Smooth muscle cell (in vitro differentiated cells): ENCODE data around the gene PACRGL. TPM values are rescaled to one million over a fixed set of nuclear protein-coding genes. Genes with fewer than 3 reads are reported as not detected.

Experiments
- DNase-seq: peaks from one replicate; lab custom pipeline; 2025; ENCODE audit not compliant: unreplicated experiment; lab: John Stamatoyannopoulos, UW
- H2AFZ ChIP-seq: fragments of 200-600 bp; sonication (generic); 2 replicates; pipeline ENCODE4 v1.6.0; 2016; ENCODE audit warnings: antibody characterized with exemption, low read depth, mild to moderate bottlenecking
- H3F3A ChIP-seq: fragments of 200-600 bp; sonication (generic); 2 replicates; pipeline ENCODE4 v1.6.0; 2017; ENCODE audit warnings: antibody characterized with exemption, low read depth
- H3K27ac ChIP-seq: fragments of 200-600 bp; sonication (generic); 2 replicates; pipeline ENCODE4 v1.5.1; 2016; ENCODE audit warnings: low read depth, mild to moderate bottlenecking
- H3K27me3 ChIP-seq: fragments of 200-600 bp; sonication (generic); 2 replicates; pipeline ENCODE4 v1.6.1; 2016; ENCODE audit warnings: low read depth, mild to moderate bottlenecking
- H3K36me3 ChIP-seq: fragments of 200-600 bp; sonication (generic); 2 replicates; pipeline ENCODE4 v1.5.1; 2016; ENCODE audit warnings: low read depth
- H3K4me1 ChIP-seq: fragments of 200-600 bp; sonication (generic); 2 replicates; pipeline ENCODE4 v1.5.1; 2016; ENCODE audit warnings: low read depth
- H3K4me2 ChIP-seq: fragments of 200-600 bp; sonication (generic); 2 replicates; pipeline ENCODE4 v1.6.0; 2016; ENCODE audit warnings: mild to moderate bottlenecking
- H3K4me3 ChIP-seq: fragments of 200-600 bp; sonication (generic); 2 replicates; pipeline ENCODE4 v1.5.1; 2016; ENCODE audit warnings: mild to moderate bottlenecking
- H3K79me2 ChIP-seq: fragments of 200-600 bp; sonication (generic); 2 replicates; pipeline ENCODE4 v1.6.0; 2016; ENCODE audit warnings: low read depth, mild to moderate bottlenecking
- H3K9ac ChIP-seq: fragments of 200-600 bp; sonication (generic); 2 replicates; pipeline ENCODE4 v1.6.0; 2016; ENCODE audit warnings: low read depth
- H3K9me3 ChIP-seq: fragments of 200-600 bp; sonication (generic); replicated peaks from 2 replicates; pipeline ENCODE4 v1.5.1; 2016; ENCODE audit warnings: low read depth
- H4K20me1 ChIP-seq: fragments of 200-600 bp; sonication (generic); 2 replicates; pipeline ENCODE4 v1.6.0; 2016; ENCODE audit warnings: low read depth
- WGBS: methylation state at CpG from one replicate; pipeline ENCODE4 v1.1.7; 2016; ENCODE audit warnings: low lambda C conversion rate; 5-methylcytosine and 5-hydroxymethylcytosine counted together
- polyA plus RNA-seq: library from polyadenylated mRNA; unstranded; fragments of >200 nt; fragmentation: Nextera tagmentation; extraction: Ambion mirVana; gene quantifications from 2 replicates; pipeline ENCODE4 v1.2.1, GENCODE V29; 2016
- total RNA-seq: library from RNA; depleted of rRNA; stranded (reverse); fragments of >200 nt; gene quantifications from 2 replicates; pipeline ENCODE4 v1.2.3, GENCODE V29; 2014
- TF ChIP-seq, protein P1 (sequence below): fragments of 200-600 bp; sonication (generic); IDR thresholded peaks from 2 replicates; pipeline ENCODE4 v1.5.1; 2017; ENCODE audit warnings: borderline replicate concordance, mild to moderate bottlenecking, antibody characterized with exemption; ENCODE audit not compliant: insufficient read depth, poor library complexity, severe bottlenecking

PACRGL gene
- total and polyA plus RNA-seq, 2 experiments from 2014 or later, result 9.1 to 19.9 TPM

DNA sequence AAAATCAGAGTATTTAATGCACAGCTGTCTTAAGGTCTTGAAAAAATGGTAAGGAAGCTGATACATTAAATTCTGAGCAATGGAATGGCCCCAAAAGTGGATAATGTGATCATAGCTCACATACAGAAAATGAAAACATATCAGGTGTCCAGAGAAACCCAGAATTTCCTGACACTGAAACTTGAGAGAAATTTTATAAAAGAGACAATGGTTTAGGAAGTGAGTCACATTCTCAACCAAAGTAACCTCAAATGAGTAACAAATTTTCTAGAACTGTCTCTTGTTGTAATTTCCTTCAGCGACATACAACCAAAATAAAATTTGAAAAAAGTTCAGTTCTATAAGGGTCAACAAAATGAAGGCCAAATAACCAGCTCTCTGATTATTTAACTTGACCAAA, 37.4 kb upstream of the PACRGL start:
- TF ChIP-seq, protein P1, sequence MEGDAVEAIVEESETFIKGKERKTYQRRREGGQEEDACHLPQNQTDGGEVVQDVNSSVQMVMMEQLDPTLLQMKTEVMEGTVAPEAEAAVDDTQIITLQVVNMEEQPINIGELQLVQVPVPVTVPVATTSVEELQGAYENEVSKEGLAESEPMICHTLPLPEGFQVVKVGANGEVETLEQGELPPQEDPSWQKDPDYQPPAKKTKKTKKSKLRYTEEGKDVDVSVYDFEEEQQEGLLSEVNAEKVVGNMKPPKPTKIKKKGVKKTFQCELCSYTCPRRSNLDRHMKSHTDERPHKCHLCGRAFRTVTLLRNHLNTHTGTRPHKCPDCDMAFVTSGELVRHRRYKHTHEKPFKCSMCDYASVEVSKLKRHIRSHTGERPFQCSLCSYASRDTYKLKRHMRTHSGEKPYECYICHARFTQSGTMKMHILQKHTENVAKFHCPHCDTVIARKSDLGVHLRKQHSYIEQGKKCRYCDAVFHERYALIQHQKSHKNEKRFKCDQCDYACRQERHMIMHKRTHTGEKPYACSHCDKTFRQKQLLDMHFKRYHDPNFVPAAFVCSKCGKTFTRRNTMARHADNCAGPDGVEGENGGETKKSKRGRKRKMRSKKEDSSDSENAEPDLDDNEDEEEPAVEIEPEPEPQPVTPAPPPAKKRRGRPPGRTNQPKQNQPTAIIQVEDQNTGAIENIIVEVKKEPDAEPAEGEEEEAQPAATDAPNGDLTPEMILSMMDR, result no peak
- H3K4me3 ChIP-seq, result no peak overlapping the region
- H2AFZ ChIP-seq, result no peak overlapping the region
- H3K9ac ChIP-seq, result no peak overlapping the region
- H3K4me2 ChIP-seq, result no peak overlapping the region
- DNase-seq, result no peak
- H3K9me3 ChIP-seq, result no peaks in the 10 kb centered on the region
- no peaks in the 10 kb centered on the region for H3K4me1 ChIP-seq
- no peaks in the 10 kb centered on the region for H4K20me1 ChIP-seq
- H3F3A ChIP-seq, result no peaks in the 10 kb centered on the region
- no peaks in the 10 kb centered on the region for H3K36me3 ChIP-seq
- H3K27ac ChIP-seq, result no peak overlapping the region
- WGBS, result 58% methylated on average over 1 of the region's 1 CpG
- H3K27me3 ChIP-seq, result no peaks in the 10 kb centered on the region
- H3K79me2 ChIP-seq, result no peaks in the 10 kb centered on the region

- H3K36me3 ChIP-seq, result no peaks in the 10 kb centered on the region
- no peak for DNase-seq
- no peaks in the 10 kb centered on the region for H3K79me2 ChIP-seq
- no peaks in the 10 kb centered on the region for H3K27me3 ChIP-seq
- no peak overlapping the region for H2AFZ ChIP-seq
- H3K9ac ChIP-seq, result no peak overlapping the region
- no peak overlapping the region for H3K27ac ChIP-seq
- WGBS, result 87% methylated on average over 4 of the region's 4 CpGs
- no peak overlapping the region for H3K4me3 ChIP-seq
- H3K4me1 ChIP-seq, result no peaks in the 10 kb centered on the region
- H3K4me2 ChIP-seq, result no peak overlapping the region
- H4K20me1 ChIP-seq, result no peaks in the 10 kb centered on the region
- TF ChIP-seq, protein P1, result no peak
- H3K9me3 ChIP-seq, result no peaks in the 10 kb centered on the region
- no peaks in the 10 kb centered on the region for H3F3A ChIP-seq
These were observed 34.0 kb upstream of the PACRGL start for GRCh38 chr4:20666012-20666860.

- Histone ChIP-seq H3K4me2 (no peak overlapping the region), H3K79me2 (no peaks in the 10 kb centered on the region), H3F3A (no peaks in the 10 kb centered on the region), H3K27me3 (no peaks in the 10 kb centered on the region), H2AFZ (no peak overlapping the region), H3K9ac (no peak overlapping the region), H3K9me3 (no peaks in the 10 kb centered on the region), H3K36me3 (no peaks in the 10 kb centered on the region), H3K4me1 (no peaks in the 10 kb centered on the region), H3K27ac (no peak overlapping the region), H4K20me1 (no peaks in the 10 kb centered on the region), H3K4me3 (no peak overlapping the region)
- DNase-seq, result no peak
- WGBS, result 86% methylated on average over 1 of the region's 1 CpG
- TF ChIP-seq, protein P1, result no peak
These were observed 28.0 kb upstream of the PACRGL start for GRCh38 chr4:20672262-20672661.

DNA sequence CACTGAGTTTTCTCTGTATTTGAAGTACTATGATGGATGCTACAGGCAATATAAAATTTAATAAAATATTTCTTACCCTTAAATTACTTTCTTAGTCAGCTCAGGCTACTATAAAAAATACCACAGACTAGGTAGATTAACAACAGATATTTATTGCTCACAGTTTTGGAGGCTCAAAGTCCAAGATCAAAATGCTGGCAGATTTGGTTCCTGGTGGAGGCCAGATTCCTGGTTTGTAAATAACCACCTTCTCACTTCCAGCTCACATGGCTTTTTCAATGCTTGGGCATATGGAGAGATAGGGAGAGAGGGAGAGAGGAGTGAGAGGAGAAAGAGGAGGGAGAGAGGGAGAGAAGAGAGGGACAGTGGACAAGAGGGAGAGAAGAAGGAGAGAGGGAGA, 24.5 kb upstream of the PACRGL start:
- Histone ChIP-seq H2AFZ (no peak overlapping the region), H3K79me2 (no peaks in the 10 kb centered on the region), H3K4me1 (no peaks in the 10 kb centered on the region), H3K9me3 (no peaks in the 10 kb centered on the region), H3K4me3 (no peak overlapping the region), H3F3A (no peaks in the 10 kb centered on the region), H3K4me2 (no peak overlapping the region), H3K36me3 (no peaks in the 10 kb centered on the region), H3K27ac (no peak overlapping the region), H3K9ac (no peak overlapping the region), H4K20me1 (no peaks in the 10 kb centered on the region), H3K27me3 (no peaks in the 10 kb centered on the region)
- DNase-seq, result no peak
- TF ChIP-seq, protein P1, result no peak
